IPS-18a (cell line): Measurements from ENCODE around the gene KCNMB2.
"Not testable (repeated sequence)": the region's sequence is repeated elsewhere in the genome, so short reads cannot be mapped to it uniquely, and the experiment has no call there.

Experiments used
- H3K27ac ChIP-seq: one replicate; pipeline ENCODE4 v1.5.1; 2013; ENCODE audit warnings: low read length
- H3K27me3 ChIP-seq: one replicate; pipeline ENCODE4 v1.6.1; 2013; ENCODE audit warnings: mild to moderate bottlenecking, low read length; ENCODE audit not compliant: control insufficient read depth, insufficient read depth
- H3K36me3 ChIP-seq: one replicate; pipeline ENCODE4 v1.6.1; 2013; ENCODE audit warnings: low read depth, low read length; ENCODE audit not compliant: control insufficient read depth
- H3K4me1 ChIP-seq: one replicate; pipeline ENCODE4 v1.6.1; 2013; ENCODE audit warnings: low read depth, low read length; ENCODE audit not compliant: control insufficient read depth
- H3K4me3 ChIP-seq: one replicate; pipeline ENCODE4 v1.5.1; 2013; ENCODE audit warnings: low read length
- H3K9ac ChIP-seq: one replicate; pipeline ENCODE4 v1.6.1; 2013; ENCODE audit warnings: mild to moderate bottlenecking, low read length, moderate library complexity
- H3K9me3 ChIP-seq: one replicate; pipeline ENCODE4 v1.6.1; 2013; ENCODE audit warnings: low read depth, low read length; ENCODE audit not compliant: control insufficient read depth

The KCNMB2 gene

DNA sequence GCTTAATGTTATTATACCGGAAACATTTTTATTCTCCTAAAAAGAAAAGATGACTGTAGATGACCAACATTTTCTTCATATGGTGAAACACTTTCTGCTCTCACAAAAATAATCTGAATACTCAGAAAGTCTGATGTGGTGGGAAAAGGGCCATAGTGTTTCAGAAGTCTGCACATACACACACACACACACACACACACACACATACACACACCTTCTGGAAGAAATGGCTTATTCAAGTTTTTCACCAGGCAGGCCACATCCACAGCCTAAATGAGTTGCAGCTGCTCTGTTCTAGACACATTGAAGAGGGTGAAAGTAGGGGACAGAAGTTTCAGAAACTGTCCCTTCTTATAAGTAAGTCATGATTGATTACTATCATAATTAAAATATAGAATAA lies 315.3 kb downstream of the KCNMB2 start:
- no peaks in the 10 kb centered on the region for H3K27me3 ChIP-seq
- H3K27ac ChIP-seq: no peak overlapping the region
- H3K4me3 ChIP-seq: no peak overlapping the region
- H3K9ac ChIP-seq: no peak overlapping the region
- no peaks in the 10 kb centered on the region for H3K36me3 ChIP-seq
- no peaks in the 10 kb centered on the region for H3K9me3 ChIP-seq
- peaks cover 6% of the 10 kb centered on the region for H3K4me1 ChIP-seq

DNA sequence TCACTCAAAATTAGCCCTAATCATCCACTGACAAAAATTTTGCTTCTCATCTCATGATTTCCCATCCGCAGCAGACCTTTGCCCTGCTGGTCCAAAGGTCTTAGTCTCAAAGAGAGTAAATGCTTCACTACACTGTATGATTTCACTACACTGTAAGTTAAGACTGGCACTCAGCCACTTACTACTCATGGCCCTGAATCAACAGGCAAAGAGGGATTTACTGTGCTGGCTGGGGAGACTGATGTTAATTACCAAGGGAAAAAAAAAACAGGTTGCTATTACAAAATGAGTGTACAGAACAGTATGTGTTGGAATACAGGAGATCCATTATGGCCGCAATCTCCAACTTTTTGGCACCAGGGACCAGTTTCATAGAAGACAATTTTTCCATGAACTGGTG lies 320.6 kb downstream of the KCNMB2 start:
- H3K4me3 ChIP-seq: no peak overlapping the region
- H3K9ac ChIP-seq: no peak overlapping the region
- H3K4me1 ChIP-seq: no peaks in the 10 kb centered on the region
- H3K27me3 ChIP-seq: no peaks in the 10 kb centered on the region
- H3K27ac ChIP-seq: no peak overlapping the region
- H3K9me3 ChIP-seq: no peaks in the 10 kb centered on the region
- no peaks in the 10 kb centered on the region for H3K36me3 ChIP-seq

DNA sequence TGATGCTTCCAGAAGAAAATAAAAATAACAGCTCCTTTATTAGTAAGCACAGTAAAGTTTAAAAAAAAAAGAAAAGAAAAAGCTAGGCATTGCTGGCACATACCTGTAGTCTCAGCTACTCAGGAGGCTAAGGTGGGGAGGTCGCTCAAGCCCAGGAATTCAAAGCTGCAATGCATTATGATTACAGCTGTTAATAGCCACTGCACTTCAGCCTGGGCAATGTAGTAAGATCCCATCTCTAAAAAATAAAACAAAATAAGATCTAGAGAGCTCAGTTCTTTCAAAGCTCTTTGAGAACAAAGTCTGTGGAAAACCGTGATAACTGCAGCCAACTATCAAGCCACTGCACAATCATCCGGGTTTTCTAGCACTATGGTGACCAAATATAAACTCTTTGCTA lies 323.1 kb downstream of the KCNMB2 start:
- H3K27ac ChIP-seq: no peak overlapping the region
- no peaks in the 10 kb centered on the region for H3K4me1 ChIP-seq
- H3K4me3 ChIP-seq: peak overlapping the region; percentile 64
- H3K9me3 ChIP-seq: no peaks in the 10 kb centered on the region
- no peaks in the 10 kb centered on the region for H3K36me3 ChIP-seq
- H3K9ac ChIP-seq: peak overlapping the region; percentile 74
- H3K27me3 ChIP-seq: no peaks in the 10 kb centered on the region

DNA sequence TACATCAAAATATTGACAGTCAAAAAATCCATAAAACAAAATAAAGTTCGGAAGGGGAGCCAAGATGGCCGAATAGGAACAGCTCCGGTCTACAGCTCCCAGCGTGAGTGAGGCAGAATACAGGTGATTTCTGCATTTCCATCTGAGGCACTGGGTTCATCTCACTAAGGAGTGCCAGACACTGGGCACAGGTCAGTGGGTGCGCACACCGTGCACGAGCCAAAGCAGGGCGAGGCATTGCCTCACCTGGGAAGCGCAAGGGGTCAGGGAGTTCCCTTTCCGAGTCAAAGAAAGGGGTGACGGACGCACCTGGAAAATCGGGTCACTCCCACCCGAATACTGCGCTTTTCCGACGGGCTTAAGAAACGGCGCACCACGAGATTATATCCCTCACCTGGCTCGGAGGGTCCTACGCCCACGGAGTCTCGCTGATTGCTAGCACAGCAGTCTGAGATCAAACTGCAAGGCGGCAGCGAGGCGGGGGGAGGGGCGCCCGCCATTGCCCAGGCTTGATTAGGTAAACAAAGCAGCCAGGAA lies 323.7 kb downstream of the KCNMB2 start:
- H3K4me1 ChIP-seq, H3K36me3 ChIP-seq, H3K27me3 ChIP-seq, H3K9me3 ChIP-seq: not testable (repeated sequence)
- peak overlapping the region; percentile 74 for H3K9ac ChIP-seq
- peak overlapping the region; percentile 59 for H3K27ac ChIP-seq
- peak overlapping the region; percentile 64 for H3K4me3 ChIP-seq

DNA sequence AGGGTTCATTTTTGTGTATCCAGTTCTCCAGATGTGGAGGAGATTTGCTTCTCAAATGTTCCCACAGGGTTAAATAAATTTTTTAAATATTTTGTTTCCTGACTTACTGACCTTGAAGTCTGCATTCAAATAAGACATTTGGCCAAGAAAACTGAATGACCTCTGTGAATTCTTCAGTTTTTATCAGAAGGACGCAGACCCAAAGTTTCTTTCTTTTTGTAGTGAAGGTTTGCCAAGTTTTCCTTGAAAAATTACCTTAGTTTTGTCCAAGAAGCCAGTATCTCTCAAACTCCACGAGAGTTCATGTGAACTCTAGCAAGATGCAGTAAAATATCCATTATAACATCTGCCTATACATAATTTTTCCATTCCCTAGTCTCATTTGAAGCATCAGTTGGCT lies 332.4 kb downstream of the KCNMB2 start:
- Histone ChIP-seq H3K36me3 (no peaks in the 10 kb centered on the region), H3K9ac (no peak overlapping the region), H3K4me1 (no peaks in the 10 kb centered on the region), H3K4me3 (no peak overlapping the region), H3K9me3 (no peaks in the 10 kb centered on the region), H3K27ac (no peak overlapping the region), H3K27me3 (no peaks in the 10 kb centered on the region)

DNA sequence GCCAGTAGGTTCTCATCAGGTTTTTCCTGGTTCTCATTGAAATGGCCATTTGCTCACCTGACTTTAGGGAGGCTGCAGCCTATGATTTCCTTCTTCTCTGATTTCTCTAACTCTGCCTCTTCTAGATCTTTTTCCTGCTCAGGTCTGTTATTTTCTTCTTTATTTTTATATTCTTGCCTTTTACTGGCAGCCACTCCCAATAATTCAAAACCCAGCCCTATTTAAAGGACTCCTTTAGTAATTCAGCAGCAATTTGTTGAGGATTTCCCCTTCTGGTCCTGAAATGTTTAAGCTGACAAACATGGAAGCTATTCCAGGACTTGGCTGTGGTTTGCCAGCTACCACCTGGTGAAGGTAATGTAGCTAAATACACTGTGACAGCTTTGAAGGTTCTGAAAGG lies 333.8 kb downstream of the KCNMB2 start:
- no peaks in the 10 kb centered on the region for H3K36me3 ChIP-seq
- no peak overlapping the region for H3K9ac ChIP-seq
- H3K4me3 ChIP-seq: no peak overlapping the region
- no peaks in the 10 kb centered on the region for H3K4me1 ChIP-seq
- no peak overlapping the region for H3K27ac ChIP-seq
- no peaks in the 10 kb centered on the region for H3K27me3 ChIP-seq
- H3K9me3 ChIP-seq: no peaks in the 10 kb centered on the region

DNA sequence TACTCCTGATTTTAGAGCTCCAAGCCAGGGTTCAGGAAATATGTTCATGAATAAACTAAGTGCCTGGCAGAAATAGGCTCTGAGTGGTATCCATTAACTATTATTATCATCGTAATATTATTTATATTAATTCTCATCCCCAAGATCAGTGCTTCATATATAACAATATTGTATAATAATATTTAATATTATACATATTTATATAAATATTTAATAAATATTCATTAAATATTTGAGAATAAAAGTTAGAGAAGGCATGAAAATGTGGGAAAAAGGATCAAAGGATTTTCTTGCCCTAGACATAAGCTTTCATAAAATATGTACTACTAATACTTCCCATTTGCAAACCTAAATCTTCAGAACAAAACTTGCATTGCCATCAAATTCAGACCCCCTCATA lies 338.9 kb downstream of the KCNMB2 start:
- H3K9me3 ChIP-seq: no peaks in the 10 kb centered on the region
- no peak overlapping the region for H3K4me3 ChIP-seq
- no peaks in the 10 kb centered on the region for H3K36me3 ChIP-seq
- no peak overlapping the region for H3K27ac ChIP-seq
- no peak overlapping the region for H3K9ac ChIP-seq
- H3K4me1 ChIP-seq: peaks cover 13% of the 10 kb centered on the region
- H3K27me3 ChIP-seq: no peaks in the 10 kb centered on the region

DNA sequence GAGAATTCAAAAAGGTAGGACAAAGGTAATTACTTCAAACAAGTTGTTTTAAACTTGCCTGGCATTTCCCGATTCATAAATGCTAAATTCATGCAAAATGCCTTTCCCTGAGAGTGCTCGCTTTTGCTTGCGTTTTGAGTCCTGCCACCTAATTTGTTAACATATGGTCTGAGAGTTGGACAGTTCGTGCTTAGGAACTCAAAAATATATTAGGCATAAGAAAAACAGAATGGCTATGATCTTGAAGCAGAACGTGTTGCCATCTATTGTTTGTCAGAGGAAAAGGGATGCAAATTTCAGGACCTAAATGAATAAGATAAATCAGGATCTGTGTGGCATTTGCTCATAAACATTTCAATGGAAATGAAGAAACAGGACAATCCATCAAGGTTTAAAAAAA lies 339.6 kb downstream of the KCNMB2 start:
- Histone ChIP-seq H3K9ac (no peak overlapping the region), H3K27ac (no peak overlapping the region), H3K36me3 (no peaks in the 10 kb centered on the region), H3K4me3 (no peak overlapping the region), H3K4me1 (peaks cover 20% of the 10 kb centered on the region), H3K9me3 (no peaks in the 10 kb centered on the region), H3K27me3 (no peaks in the 10 kb centered on the region)

DNA sequence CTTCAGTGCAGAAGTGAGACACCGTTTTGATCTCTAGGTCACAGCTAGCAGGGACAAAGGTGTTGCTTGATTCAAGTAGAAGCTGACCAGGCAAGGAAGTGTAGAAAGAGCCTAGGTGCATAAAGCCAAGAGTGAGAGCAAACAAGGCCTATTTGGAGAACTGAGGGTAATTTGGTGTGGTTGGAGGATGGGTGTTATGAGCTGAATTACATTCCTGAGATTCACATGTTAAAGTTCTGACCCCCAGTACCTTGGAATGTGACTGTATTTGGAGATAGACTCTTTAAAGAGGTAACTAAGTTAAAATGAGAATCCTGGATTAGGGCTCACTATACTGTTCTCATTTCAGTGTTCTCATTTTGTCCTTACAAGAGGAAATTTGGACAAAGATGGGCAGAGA lies 344.0 kb downstream of the KCNMB2 start:
- no peaks in the 10 kb centered on the region for H3K36me3 ChIP-seq
- H3K4me1 ChIP-seq: peaks cover 23% of the 10 kb centered on the region
- no peak overlapping the region for H3K4me3 ChIP-seq
- no peaks in the 10 kb centered on the region for H3K27me3 ChIP-seq
- H3K27ac ChIP-seq: peak overlapping the region; percentile 9
- H3K9ac ChIP-seq: no peak overlapping the region
- no peaks in the 10 kb centered on the region for H3K9me3 ChIP-seq
